GM15510 (cell line): ENCODE measurements around the gene UBA5.

Experiments
- POLR2A ChIP-seq: IDR thresholded peaks from 3 replicates; pipeline ENCODE4 v1.6.1; 2011; ENCODE audit warnings: borderline replicate concordance; ENCODE audit not compliant: insufficient read length; ENCODE audit errors: extremely low read depth

The UBA5 gene

DNA sequence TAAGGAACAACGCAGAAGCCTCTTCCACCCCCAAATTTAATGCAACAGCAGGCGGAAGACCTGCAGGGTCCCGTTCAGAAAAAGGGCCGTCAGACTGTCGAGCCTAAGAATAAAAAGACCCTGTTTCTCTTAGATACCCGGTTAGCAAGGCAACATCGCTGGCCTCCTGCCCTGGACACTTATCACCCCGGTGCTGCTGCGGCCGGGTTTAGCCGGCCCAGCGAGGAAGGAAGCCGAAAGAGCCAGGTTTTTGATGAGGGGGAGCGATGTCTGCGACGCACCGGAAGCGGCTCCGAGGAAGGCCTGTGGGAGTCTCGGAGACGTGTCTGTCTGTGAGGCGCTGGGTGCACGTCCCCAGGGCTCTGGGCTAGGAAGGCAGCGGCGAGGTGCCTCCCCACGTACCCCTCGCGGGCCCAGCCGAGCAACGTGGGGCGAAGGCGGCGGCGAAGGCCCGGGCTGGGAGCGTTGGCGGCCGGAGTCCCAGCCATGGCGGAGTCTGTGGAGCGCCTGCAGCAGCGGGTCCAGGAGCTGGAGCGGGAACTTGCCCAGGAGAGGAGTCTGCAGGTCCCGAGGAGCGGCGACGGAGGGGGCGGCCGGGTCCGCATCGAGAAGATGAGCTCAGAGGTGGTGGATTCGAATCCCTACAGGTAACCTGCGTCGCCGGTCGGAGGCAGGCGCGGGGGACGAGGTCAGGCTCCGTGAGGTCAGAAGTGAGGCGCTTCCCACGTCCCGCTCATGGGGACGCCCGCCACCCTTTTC, at the start of gene UBA5:
TSS of gene UBA5 (plus strand) at position 278 of the 759 bp plus-strand sequence. CDS start at position 487, 209 bp downstream.
- TF ChIP-seq POLR2A: peak; percentile 83

DNA sequence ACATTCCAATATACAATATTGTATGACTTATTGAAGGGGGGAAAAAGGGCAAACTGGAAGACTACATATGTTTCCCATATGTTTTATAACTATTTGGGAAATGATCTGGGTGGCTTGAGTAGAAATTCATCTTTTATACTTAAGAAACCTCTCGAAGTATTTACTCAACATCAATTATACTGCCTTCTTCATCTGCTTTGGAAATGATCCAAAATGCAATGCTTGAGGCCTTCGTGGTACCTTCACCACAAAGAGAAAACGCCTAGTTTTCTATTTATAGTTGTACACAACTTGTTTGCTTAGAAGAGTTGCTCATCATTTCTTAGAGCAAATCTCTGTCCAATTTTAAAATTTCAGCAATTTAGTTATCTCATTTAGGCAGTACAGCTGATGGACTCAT, 44.2 kb upstream of the UBA5 start:
- no peak for TF ChIP-seq POLR2A

DNA sequence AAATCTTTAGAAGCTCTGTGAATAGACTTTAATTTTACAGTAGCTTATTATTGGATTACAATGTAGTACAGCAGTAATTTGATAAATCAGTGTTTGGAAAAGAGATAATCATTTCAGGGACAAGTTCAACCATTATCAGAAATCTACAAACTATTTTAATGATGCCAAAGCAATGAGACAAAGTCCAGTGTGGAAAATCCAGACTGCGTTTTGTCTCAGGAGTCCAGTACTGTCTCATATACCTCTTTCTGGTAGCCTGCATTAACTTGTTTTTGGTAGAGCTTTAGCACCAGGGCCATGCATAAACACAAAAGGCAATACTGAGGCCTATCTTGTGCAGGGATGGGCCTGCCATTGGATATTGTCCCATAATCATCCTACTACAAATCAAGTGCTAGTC, 43.3 kb upstream of the UBA5 start:
- TF ChIP-seq POLR2A: no peak

- TF ChIP-seq POLR2A: no peak
Measured at GRCh38 chr3:132622148-132622547, 38.0 kb upstream of the UBA5 start.

- no peak for TF ChIP-seq POLR2A
Measured at GRCh38 chr3:132622761-132623160, 37.4 kb upstream of the UBA5 start.

- TF ChIP-seq POLR2A: no peak
Measured at GRCh38 chr3:132623646-132624045, 36.5 kb upstream of the UBA5 start.

- TF ChIP-seq POLR2A: no peak
Measured at GRCh38 chr3:132624790-132625189, 35.3 kb upstream of the UBA5 start.

GRCh38 chr3:132625613-132626012, 34.5 kb upstream of the UBA5 start:
- TF ChIP-seq POLR2A: no peak

DNA sequence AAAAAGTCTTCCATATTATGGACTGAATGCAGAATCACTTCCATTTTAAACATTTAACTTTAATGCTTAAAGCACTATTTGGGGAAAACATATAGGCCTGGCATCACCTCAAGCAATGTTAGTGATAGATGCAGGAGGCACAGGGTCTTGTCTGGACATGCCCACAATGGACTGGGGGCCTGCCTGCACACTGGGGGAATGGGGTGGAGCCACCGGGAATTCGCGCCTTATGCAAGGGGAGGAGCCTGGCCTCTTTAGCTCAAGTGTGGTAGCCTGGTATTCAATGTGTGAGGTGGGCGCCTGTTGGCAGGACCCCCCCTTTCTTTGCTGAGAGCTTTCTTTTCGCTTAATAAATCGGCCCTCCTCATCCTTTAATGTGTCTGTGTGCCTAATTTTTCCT, 33.2 kb upstream of the UBA5 start:
- no peak for TF ChIP-seq POLR2A

DNA sequence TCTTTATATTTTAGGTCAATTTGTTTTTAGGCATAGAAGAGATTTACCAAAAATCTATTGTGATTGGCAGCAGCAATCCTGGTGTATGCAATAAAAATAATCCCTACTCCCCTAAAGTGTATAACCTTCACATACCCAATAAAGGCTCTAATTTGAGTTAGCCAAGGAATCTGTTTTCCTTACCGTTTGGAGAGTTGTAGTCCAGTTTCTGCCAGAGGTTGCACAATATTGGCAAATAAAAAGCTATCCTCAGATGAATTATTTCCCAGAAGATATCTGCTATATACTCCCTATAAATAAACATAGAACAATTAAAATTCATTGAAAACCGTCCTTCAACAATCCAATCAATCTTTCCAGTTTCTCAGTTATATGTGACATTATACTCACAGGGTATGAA, 32.0 kb upstream of the UBA5 start:
- TF ChIP-seq POLR2A: no peak

- no peak for TF ChIP-seq POLR2A
Measured at GRCh38 chr3:132629928-132630327, 30.2 kb upstream of the UBA5 start.

- no peak for TF ChIP-seq POLR2A
Measured at GRCh38 chr3:132630612-132631011, 29.5 kb upstream of the UBA5 start.

DNA sequence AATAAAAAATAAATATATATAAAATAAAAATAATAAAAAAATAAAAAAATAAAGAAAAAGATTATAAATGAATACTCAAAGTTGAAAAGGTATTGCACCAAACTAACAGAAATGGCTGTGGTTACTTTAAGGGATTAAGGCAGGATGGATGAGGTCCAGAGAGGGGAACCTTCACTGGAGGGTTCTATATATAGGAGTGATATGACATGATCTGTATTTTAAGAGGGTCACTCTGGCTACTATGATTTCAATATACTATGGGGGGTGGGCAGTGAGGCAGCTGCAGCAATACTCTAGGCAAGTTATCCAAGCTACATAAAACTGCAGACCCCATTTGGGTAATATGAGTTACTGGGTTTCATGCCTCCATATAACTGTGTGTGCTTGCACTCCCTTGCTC, 25.1 kb upstream of the UBA5 start:
- TF ChIP-seq POLR2A: no peak

GRCh38 chr3:132637590-132637989, 22.5 kb upstream of the UBA5 start:
- TF ChIP-seq POLR2A: no peak

- TF ChIP-seq POLR2A: no peak
Measured at GRCh38 chr3:132638706-132639105, 21.4 kb upstream of the UBA5 start.

DNA sequence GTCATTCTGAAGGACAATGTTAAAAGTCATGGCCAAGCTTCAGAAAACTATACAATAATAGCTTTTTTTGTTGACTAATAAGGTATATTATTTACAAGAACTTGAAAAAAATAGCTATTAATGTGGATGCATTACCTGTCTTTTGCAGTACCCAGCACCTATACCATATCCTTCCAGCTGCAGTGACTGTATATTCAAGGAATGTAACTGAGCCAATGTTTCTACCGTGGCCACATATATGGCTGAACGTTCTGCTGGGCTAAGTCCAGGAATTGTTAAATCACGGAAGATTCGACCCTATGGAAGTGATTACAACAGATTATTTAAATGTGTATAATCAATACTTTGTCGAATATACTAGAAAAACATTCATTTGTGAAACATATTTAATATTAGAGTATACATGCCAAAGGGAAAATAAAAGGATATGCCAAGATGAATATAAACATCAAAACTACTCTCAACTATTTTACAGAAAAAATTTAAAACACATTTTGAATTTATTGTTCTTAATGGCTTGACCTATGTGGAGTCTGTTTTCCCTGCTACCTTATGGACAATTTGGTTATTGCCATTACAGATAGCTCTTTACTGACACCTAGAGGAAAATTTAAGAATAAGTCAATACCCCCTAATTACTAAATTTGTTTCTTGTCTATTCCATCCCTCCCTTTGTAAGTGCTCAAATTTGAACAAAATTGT, 18.1 kb upstream of the UBA5 start:
- no peak for TF ChIP-seq POLR2A
